C4-2B (cell line): ENCODE data around the gene HDAC4.

Experiments
- H3K27ac ChIP-seq: fragments of 450-650 bp; 2 replicates; pipeline ENCODE4 v1.5.1; 2017
- CTCF ChIP-seq: fragments of 450-650 bp; conservative IDR thresholded peaks from 2 replicates; pipeline ENCODE4 v1.5.1; 2017; ENCODE audit warnings: mild to moderate bottlenecking
- ZFX ChIP-seq: fragments of 450-650 bp; IDR thresholded peaks from 2 replicates; pipeline ENCODE4 v1.6.1; 2017

The HDAC4 gene

GRCh38 chr2:239113171-239113570 lies 287.6 kb downstream of the HDAC4 start:
- no peak overlapping the region for H3K27ac ChIP-seq
- TF ChIP-seq CTCF = no peak
- no peak for TF ChIP-seq ZFX

GRCh38 chr2:239112127-239112774 lies 288.6 kb downstream of the HDAC4 start:
- TF ChIP-seq ZFX = no peak
- TF ChIP-seq CTCF = no peak
- H3K27ac ChIP-seq = no peak overlapping the region

DNA sequence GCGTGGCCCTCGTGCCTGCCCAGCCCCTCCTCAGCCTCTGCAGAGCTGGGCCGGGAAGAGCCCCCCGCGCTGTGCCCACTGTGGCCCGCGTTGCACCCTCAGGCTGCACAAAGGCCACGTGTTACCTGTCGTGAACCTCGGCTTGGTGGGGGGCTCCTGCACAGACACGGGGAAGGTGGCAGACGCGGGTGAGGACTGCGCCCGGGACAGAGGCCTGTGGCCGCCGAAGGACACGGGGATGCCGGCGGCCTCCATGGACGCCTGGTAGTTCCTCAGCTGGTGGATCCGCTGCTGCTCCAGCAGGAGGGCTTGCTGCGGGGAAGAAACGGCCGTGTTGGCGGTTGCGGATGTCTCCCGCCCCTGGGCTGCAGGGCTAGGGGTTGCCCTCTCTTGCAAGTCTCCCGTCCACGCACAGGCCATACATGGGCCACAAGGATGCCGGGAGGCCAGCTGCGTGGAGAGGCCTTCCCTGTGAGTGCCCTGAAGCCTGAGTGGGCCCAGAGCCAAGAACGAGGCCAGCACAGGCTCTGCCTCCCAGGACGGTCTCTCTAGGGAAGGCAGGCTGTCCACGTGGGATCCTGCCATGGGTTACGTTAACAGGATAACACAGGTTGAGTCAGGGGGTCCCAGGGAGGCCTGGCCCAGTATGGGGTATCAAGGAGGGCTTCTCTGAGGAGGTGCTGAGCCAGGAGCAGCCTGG lies 289.3 kb downstream of the HDAC4 start:
- no peak for TF ChIP-seq ZFX
- no peak overlapping the region for H3K27ac ChIP-seq

- TF ChIP-seq ZFX = no peak
- no peak for TF ChIP-seq CTCF
- peak overlapping the region; percentile 3; the same call in 1 of the 2 replicates for H3K27ac ChIP-seq
Observed at GRCh38 chr2:239110595-239111048, 290.2 kb downstream of the HDAC4 start.

DNA sequence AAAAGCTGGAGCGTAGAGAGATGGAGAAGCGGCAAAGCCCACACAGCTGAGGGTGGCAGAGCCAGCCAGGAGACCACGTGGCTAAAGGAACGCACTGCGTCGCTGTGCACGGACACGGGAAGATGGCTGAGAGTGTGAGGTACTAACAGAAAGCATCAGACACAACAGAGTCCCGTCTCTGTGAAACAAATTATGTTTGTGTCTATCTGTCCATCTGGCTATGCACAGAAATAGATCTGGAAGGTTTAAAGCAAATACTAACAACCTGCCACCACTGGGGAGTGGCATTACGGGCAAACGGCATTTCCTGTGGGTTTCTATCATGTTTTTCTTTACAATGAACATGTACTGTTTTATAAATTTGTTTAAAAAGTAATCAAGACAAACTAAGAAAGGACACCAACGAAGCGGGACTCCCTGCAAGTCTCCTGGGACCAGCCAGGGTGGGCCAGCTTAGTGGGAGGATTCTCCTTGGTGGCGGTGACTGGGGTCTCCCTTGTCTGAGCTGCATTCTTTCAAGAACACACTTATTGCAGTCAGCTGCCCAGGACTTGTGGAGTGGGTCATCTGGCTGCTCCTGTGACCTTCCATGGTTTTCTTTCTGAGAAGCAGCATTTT lies 290.8 kb downstream of the HDAC4 start:
- TF ChIP-seq CTCF (no peak), ZFX (no peak)
- H3K27ac ChIP-seq = peak overlapping the region; percentile 3; the same call in 1 of the 2 replicates

DNA sequence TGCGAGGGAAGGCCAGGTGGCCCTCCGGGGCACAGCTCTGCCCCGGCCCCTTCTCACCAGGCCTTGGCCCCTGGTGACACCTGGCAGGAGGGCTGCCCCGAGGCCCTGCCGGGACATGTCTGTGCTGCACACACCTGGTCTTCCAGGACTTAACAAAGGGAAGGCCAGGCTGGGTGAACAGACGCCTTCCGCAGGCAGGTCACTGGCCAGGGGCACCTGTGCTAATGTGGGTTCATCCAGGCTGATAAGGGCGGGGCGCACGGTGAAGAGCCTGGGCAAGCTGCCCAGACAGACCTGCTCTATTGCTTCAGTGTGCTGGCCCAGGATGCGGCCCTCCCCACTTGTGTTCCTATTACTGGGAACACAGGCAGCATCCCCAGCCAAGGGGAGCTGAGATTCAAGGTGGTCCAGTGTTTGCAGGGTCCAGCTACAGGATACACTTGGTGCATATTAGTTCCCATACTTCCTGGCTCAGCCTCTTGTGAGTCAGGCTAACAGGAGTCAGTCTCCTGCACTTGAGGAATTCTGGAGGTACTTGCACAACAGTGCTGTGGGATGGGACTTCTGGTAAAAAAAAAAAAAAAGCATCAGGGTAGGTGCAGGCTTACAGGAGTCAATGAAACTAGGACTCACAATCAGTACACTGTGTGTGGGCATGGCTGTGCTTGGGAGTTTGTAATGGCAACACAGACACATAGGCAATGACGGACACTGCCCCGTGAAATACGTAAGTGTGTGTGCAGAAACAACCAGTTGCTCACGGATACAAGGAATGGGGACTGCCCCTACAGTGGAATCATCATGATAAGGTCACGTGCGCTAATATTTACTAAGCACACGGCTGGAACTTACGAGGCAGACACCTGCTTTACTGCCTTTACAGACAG lies 291.5 kb downstream of the HDAC4 start:
- H3K27ac ChIP-seq = peak overlapping the region; percentile 3; the same call in 1 of the 2 replicates
- TF ChIP-seq ZFX = no peak
- no peak for TF ChIP-seq CTCF

GRCh38 chr2:239108459-239108858 lies 292.4 kb downstream of the HDAC4 start:
- no peak overlapping the region for H3K27ac ChIP-seq
- TF ChIP-seq CTCF (no peak), ZFX (no peak)
